HepG2 (cell line): ENCODE measurements around the gene BTBD17. TPM values are rescaled to one million over a fixed set of nuclear protein-coding genes. Genes with fewer than 3 reads are reported as not detected.

Source experiments
- AGO2 ChIP-seq: fragments of 200-400 bp; formaldehyde crosslinking; optimal IDR thresholded peaks from 2 replicates; pipeline ENCODE3; 2017; ENCODE audit warnings: mild to moderate bottlenecking, low read depth, low read length, moderate library complexity
- CREM ChIP-seq, 2 experiments: sonication (generic) in 1 of 2; formaldehyde crosslinking in 1 of 2; IDR thresholded peaks; 2 replicates each; pipeline versions ENCODE4 v1.4.0 to v1.6.1; 2016 to 2020; ENCODE audit warnings: antibody characterized with exemption in 1 of 2, mild to moderate bottlenecking in 1 of 2, missing genetic modification reagents in 1 of 2
- E2F2 ChIP-seq: sonication (generic); formaldehyde crosslinking; IDR thresholded peaks from 2 replicates; pipeline ENCODE4 v1.4.0; 2020; ENCODE audit warnings: missing genetic modification reagents, borderline replicate concordance
- MTA3 ChIP-seq: sonication (generic); formaldehyde crosslinking; IDR thresholded peaks from 2 replicates; pipeline ENCODE4 v1.4.0; 2020; ENCODE audit warnings: missing genetic modification reagents
- NFRKB ChIP-seq: fragments of 450-650 bp; IDR thresholded peaks from 2 replicates; pipeline ENCODE4 v1.6.1; 2017
- RCOR2 ChIP-seq: IDR thresholded peaks from 2 replicates; pipeline ENCODE4 v1.6.1; 2016; ENCODE audit warnings: missing biosample characterization, missing genetic modification reagents
- RFX3 ChIP-seq: IDR thresholded peaks from 2 replicates; pipeline ENCODE4 v1.6.1; 2016; ENCODE audit warnings: missing biosample characterization, missing genetic modification reagents
- SNAPC4 ChIP-seq: sonication (generic); formaldehyde crosslinking; IDR thresholded peaks from 2 replicates; pipeline ENCODE4 v1.4.0; 2020; ENCODE audit warnings: mild to moderate bottlenecking, missing genetic modification reagents
- ZBTB21 ChIP-seq: sonication (generic); formaldehyde crosslinking; IDR thresholded peaks from 2 replicates; pipeline ENCODE4 v1.4.0; 2020; ENCODE audit warnings: missing genetic modification reagents
- ZMYM4 ChIP-seq: sonication (generic); formaldehyde crosslinking; IDR thresholded peaks from 2 replicates; pipeline ENCODE4 v1.8.1; 2023; ENCODE audit warnings: mild to moderate bottlenecking, missing genetic modification reagents
- ZNF275 ChIP-seq: sonication (generic); formaldehyde crosslinking; IDR thresholded peaks from 2 replicates; pipeline ENCODE4 v1.8.0; 2022; ENCODE audit warnings: missing genetic modification reagents, mild to moderate bottlenecking, inconsistent platforms, borderline replicate concordance
- ZNF337 ChIP-seq: sonication (generic); formaldehyde crosslinking; IDR thresholded peaks from 2 replicates; pipeline ENCODE4 v1.5.1; 2020; ENCODE audit warnings: missing genetic modification reagents, low read depth, mild to moderate bottlenecking, borderline replicate concordance
- ZNF563 ChIP-seq: sonication (generic); formaldehyde crosslinking; IDR thresholded peaks from 2 replicates; pipeline ENCODE4 v1.8.0; 2022; ENCODE audit warnings: mild to moderate bottlenecking, moderate library complexity, missing genetic modification reagents
- polyA plus RNA-seq, 8 experiments: library from polyadenylated mRNA; depleted of rRNA in 3 of 8; stranded (reverse) in 7 of 8; unstranded in 1 of 8; fragments of >200 nt; fragmentation: Illumina TruSeq in 4 of 8; extraction: Trizol in 4 of 8; gene quantifications; 2 replicates each; pipeline versions ENCODE4 v1.2.1 to v1.2.3, GENCODE V29; 2011 to 2016; ENCODE audit warnings: low read depth in 4 of 8, missing spikeins in 1 of 8, mixed read lengths in 1 of 8; ENCODE audit not compliant: insufficient read depth in 1 of 8
- total RNA-seq, 5 experiments: library from RNA; depleted of rRNA; stranded (reverse); fragments of >200 nt; fragmentation: Illumina TruSeq; extraction: Trizol; gene quantifications; 2 replicates each; pipeline ENCODE4 v1.2.3, GENCODE V29; 2016; ENCODE audit warnings: low read depth in 1 of 5
- TF ChIP-seq, protein P1 (sequence below): conservative IDR thresholded peaks from 2 replicates; pipeline ENCODE4 v1.6.1; 2018; ENCODE audit warnings: missing genetic modification reagents
- TF ChIP-seq, protein P2 (sequence below): sonication (generic); formaldehyde crosslinking; conservative IDR thresholded peaks from 2 replicates; pipeline ENCODE4 v1.4.0; 2020; ENCODE audit warnings: missing genetic modification reagents
- TF ChIP-seq, protein P3 (sequence below): sonication (generic); formaldehyde crosslinking; IDR thresholded peaks from 2 replicates; pipeline ENCODE4 v1.4.0; 2020; ENCODE audit warnings: missing genetic modification reagents

The BTBD17 gene
- total and polyA plus RNA-seq, 2 of the 13 experiments (the other 11 are each of a cell fraction or from before 2014, with no cell fraction given): not detected

GRCh38 chr17:74354123-74354522, 7.5 kb downstream of the BTBD17 start (continued):
- TF ChIP-seq ZNF337 (CRISPR knock-in tag) (no peak), ZNF275 (CRISPR knock-in tag) (no peak), RCOR2 (no peak), ZNF563 (CRISPR knock-in tag) (peak; percentile 25; the same call in 1 of the 2 replicates), E2F2 (CRISPR knock-in tag) (no peak), CREM (IDR thresholded peaks at IDR 0.05) (no peak), CREM (CRISPR knock-in tag; IDR thresholded peaks at IDR 0.05) (no peak), NFRKB (no peak), RFX3 (CRISPR knock-in tag) (no peak), MTA3 (CRISPR knock-in tag) (no peak), ZBTB21 (CRISPR knock-in tag) (no peak), AGO2 (no peak), ZMYM4 (CRISPR knock-in tag) (no peak), SNAPC4 (CRISPR knock-in tag) (no peak)
- TF ChIP-seq, protein P1, sequence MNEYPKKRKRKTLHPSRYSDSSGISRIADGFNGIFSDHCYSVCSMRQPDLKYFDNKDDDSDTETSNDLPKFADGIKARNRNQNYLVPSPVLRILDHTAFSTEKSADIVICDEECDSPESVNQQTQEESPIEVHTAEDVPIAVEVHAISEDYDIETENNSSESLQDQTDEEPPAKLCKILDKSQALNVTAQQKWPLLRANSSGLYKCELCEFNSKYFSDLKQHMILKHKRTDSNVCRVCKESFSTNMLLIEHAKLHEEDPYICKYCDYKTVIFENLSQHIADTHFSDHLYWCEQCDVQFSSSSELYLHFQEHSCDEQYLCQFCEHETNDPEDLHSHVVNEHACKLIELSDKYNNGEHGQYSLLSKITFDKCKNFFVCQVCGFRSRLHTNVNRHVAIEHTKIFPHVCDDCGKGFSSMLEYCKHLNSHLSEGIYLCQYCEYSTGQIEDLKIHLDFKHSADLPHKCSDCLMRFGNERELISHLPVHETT (CRISPR knock-in tag): no peak
- TF ChIP-seq, protein P2, sequence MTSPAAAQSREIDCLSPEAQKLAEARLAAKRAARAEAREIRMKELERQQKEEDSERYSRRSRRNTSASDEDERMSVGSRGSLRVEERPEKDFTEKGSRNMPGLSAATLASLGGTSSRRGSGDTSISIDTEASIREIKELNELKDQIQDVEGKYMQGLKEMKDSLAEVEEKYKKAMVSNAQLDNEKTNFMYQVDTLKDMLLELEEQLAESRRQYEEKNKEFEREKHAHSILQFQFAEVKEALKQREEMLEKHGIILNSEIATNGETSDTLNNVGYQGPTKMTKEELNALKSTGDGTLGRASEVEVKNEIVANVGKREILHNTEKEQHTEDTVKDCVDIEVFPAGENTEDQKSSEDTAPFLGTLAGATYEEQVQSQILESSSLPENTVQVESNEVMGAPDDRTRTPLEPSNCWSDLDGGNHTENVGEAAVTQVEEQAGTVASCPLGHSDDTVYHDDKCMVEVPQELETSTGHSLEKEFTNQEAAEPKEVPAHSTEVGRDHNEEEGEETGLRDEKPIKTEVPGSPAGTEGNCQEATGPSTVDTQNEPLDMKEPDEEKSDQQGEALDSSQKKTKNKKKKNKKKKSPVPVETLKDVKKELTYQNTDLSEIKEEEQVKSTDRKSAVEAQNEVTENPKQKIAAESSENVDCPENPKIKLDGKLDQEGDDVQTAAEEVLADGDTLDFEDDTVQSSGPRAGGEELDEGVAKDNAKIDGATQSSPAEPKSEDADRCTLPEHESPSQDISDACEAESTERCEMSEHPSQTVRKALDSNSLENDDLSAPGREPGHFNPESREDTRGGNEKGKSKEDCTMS: no peak
- TF ChIP-seq, protein P3, sequence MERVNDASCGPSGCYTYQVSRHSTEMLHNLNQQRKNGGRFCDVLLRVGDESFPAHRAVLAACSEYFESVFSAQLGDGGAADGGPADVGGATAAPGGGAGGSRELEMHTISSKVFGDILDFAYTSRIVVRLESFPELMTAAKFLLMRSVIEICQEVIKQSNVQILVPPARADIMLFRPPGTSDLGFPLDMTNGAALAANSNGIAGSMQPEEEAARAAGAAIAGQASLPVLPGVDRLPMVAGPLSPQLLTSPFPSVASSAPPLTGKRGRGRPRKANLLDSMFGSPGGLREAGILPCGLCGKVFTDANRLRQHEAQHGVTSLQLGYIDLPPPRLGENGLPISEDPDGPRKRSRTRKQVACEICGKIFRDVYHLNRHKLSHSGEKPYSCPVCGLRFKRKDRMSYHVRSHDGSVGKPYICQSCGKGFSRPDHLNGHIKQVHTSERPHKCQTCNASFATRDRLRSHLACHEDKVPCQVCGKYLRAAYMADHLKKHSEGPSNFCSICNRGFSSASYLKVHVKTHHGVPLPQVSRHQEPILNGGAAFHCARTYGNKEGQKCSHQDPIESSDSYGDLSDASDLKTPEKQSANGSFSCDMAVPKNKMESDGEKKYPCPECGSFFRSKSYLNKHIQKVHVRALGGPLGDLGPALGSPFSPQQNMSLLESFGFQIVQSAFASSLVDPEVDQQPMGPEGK: peak; percentile 53; the same call in 1 of the 2 replicates
